ENCODE measurements around the gene DNAJC6. TPM values are rescaled to one million over a fixed set of nuclear protein-coding genes. Genes with fewer than 3 reads are reported as not detected.
A peak's percentile ranks its signal among the peaks of the same experiment; 100 is the strongest.

DNAJC6 gene
- total RNA-seq, 3 donors from 2014 or later (not counting 1 experiment from before 2014, with no cell fraction given): 0.77 to 1.2 (median 0.89) TPM

DNA sequence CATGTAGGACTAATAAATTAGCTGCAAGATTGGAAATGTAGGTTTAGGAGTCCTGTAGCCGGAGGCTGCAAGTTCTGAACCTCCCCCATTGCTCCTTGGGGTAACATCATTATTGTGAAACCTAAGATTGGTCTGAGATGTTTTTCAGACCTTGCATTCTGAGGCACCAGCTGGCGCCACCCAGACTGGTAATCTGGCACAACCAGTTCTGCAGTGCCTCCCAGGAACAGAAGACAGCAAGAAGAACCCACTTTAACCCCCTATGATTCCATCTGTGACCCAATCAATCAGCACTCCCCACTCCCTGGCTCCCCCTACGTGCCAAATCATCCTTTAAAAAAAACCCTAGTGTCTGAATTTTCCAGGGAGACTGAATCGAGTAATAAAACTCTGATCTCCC lies 11.6 kb upstream of the DNAJC6 start:
- 80% methylated on average over 4 of the region's 4 CpGs for WGBS (ENCODE audit: insufficient coverage)
- Mint-ChIP-seq H3K27me3 (ENCODE audit: low read depth in 2 of 2) (peaks cover 5 to 12% of the 10 kb centered on the region in 2 donors), H3K36me3 (no peaks in the 10 kb centered on the region), H3K4me1 (no peaks in the 10 kb centered on the region), H3K27ac (no peak overlapping the region), H3K9me3 (peaks cover 0 to 2% of the 10 kb centered on the region in 2 donors), H3K4me3 (no peak overlapping the region)
- Histone ChIP-seq H3K36me3 (ENCODE audit: control insufficient read depth, insufficient read depth, low read length) (no peaks in the 10 kb centered on the region), H3K4me3 (ENCODE audit: low read length) (no peak overlapping the region), H3K9me3 (ENCODE audit: control insufficient read depth, insufficient read depth, low read length) (no peaks in the 10 kb centered on the region), H3K4me1 (ENCODE audit: control insufficient read depth, insufficient read depth, low read length) (no peaks in the 10 kb centered on the region), H3K27me3 (ENCODE audit: control insufficient read depth, insufficient read depth, low read length) (no peaks in the 10 kb centered on the region), H3K27ac (ENCODE audit: low read length) (no peak overlapping the region)
- TF ChIP-seq, protein P1, sequence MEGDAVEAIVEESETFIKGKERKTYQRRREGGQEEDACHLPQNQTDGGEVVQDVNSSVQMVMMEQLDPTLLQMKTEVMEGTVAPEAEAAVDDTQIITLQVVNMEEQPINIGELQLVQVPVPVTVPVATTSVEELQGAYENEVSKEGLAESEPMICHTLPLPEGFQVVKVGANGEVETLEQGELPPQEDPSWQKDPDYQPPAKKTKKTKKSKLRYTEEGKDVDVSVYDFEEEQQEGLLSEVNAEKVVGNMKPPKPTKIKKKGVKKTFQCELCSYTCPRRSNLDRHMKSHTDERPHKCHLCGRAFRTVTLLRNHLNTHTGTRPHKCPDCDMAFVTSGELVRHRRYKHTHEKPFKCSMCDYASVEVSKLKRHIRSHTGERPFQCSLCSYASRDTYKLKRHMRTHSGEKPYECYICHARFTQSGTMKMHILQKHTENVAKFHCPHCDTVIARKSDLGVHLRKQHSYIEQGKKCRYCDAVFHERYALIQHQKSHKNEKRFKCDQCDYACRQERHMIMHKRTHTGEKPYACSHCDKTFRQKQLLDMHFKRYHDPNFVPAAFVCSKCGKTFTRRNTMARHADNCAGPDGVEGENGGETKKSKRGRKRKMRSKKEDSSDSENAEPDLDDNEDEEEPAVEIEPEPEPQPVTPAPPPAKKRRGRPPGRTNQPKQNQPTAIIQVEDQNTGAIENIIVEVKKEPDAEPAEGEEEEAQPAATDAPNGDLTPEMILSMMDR (IDR thresholded peaks at IDR 0.05): no peak
- intact Hi-C loops (cut with micrococcal nuclease): no loop called here
- ATAC-seq: no peak
- DNase-seq: no peak

DNA sequence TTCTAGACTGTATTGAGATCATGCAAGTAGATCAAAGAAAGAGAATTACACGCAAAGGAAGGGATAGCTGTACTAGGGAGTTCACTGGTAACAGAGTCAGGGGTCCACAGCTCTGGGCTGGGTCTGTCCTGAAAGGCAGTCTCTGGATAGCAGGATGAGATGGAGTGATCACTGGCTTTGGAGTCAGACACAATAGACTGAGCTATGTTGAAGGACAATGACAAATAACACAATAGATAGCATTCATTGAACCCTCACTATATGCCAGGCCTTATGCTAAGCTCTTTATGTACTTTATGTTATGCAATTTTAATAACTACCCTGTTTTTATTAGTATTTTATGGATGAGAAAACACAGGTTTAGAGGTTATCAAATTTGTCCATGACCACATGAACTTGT lies 10.0 kb upstream of the DNAJC6 start:
- 0% methylated on average over 1 of the region's 1 CpG for WGBS (ENCODE audit: insufficient coverage)

DNA sequence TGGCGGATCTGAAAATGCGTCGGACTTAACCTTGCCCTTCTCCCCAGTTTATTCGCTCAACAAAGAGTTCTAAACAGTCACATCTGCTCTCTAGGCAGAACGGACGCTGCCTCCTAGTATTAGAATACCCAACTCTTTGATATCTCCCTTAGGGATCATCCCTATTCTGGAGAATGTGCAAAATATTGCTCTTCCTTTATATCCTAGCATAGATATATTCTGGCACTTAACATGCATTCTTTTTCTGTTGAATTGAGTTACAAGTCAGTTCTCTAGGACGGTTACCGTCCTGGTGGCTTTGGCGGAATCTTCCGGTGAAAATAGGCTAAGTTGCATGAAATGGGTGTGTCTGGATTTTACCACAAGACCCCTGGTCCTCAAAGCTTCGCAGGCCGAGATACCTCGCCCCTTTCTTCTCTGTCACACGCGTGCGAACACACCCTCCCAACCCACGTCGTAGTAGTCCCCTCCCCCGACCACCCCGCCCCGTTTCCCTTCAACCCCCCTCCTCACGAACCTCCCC lies 501 bp upstream of the DNAJC6 start:
- Histone ChIP-seq H3K27me3 (ENCODE audit: control insufficient read depth, insufficient read depth, low read length) (peaks cover 19% of the 10 kb centered on the region), H3K4me1 (ENCODE audit: control insufficient read depth, insufficient read depth, low read length) (peaks cover 3% of the 10 kb centered on the region), H3K4me3 (ENCODE audit: low read length) (no peak overlapping the region), H3K9me3 (ENCODE audit: control insufficient read depth, insufficient read depth, low read length) (no peaks in the 10 kb centered on the region), H3K27ac (ENCODE audit: low read length) (no peak overlapping the region), H3K36me3 (ENCODE audit: control insufficient read depth, insufficient read depth, low read length) (no peaks in the 10 kb centered on the region)
- no peaks in the 10 kb centered on the region for H3K36me3 Mint-ChIP-seq
- no peak overlapping the region for H3K4me3 Mint-ChIP-seq
- peaks cover 4 to 6% of the 10 kb centered on the region in 2 donors for H3K4me1 Mint-ChIP-seq
- 32% methylated on average over 19 of the region's 22 CpGs for WGBS (ENCODE audit: insufficient coverage)
- peaks cover 41 to 52% of the 10 kb centered on the region in 2 donors for H3K27me3 Mint-ChIP-seq (ENCODE audit: low read depth in 2 of 2)
- ATAC-seq: no peak
- TF ChIP-seq, protein P1 (IDR thresholded peaks at IDR 0.05): no peak
- no peak overlapping the region for H3K27ac Mint-ChIP-seq
- DNase-seq: no peak
- peaks cover 0 to 2% of the 10 kb centered on the region in 2 donors for H3K9me3 Mint-ChIP-seq
- intact Hi-C loops (cut with micrococcal nuclease): no loop called here

More for the DNA sequence above, 10.0 kb upstream of the DNAJC6 start:
- Mint-ChIP-seq H3K4me1 (no peaks in the 10 kb centered on the region), H3K36me3 (no peaks in the 10 kb centered on the region), H3K27ac (no peak overlapping the region), H3K9me3 (peaks cover 0 to 2% of the 10 kb centered on the region in 2 donors), H3K4me3 (no peak overlapping the region), H3K27me3 (ENCODE audit: low read depth in 2 of 2) (peaks cover 7 to 12% of the 10 kb centered on the region in 2 donors)
- no peaks in the 10 kb centered on the region for H3K4me1 ChIP-seq (ENCODE audit: control insufficient read depth, insufficient read depth, low read length)
- no peaks in the 10 kb centered on the region for H3K27me3 ChIP-seq (ENCODE audit: control insufficient read depth, insufficient read depth, low read length)
- TF ChIP-seq, protein P1 (IDR thresholded peaks at IDR 0.05): no peak
- DNase-seq (no peak), ATAC-seq (no peak)
- intact Hi-C loops (cut with micrococcal nuclease): no loop called here
- H3K9me3 ChIP-seq (ENCODE audit: control insufficient read depth, insufficient read depth, low read length): no peaks in the 10 kb centered on the region
- H3K4me3 ChIP-seq (ENCODE audit: low read length): no peak overlapping the region
- H3K36me3 ChIP-seq (ENCODE audit: control insufficient read depth, insufficient read depth, low read length): no peaks in the 10 kb centered on the region
- no peak overlapping the region for H3K27ac ChIP-seq (ENCODE audit: low read length)

DNA sequence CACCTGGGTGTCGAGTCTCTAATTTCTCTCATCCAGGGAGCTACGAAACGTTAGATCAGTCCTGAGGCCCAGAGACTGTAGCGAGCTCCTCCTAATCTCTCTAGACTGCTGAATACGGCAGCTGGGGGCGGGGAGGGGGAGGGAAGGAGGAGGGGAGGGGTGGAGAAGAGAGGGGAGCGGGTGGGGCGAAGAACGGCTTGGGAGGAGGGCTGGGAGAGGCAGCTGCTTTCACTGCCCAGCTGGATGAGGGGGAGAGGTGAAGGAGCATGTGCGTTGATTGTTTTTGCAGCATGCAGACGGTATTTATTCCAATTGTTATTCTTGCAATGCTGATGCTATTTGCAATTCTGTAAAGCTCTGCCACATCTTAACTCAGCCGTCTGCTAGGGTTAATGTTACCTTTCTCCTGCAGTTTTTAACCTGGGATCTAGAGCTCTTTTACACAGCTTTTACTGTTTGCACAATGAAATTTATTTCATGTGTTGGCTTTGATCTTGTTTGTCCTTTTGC lies 790 bp downstream of the DNAJC6 start:
- peaks cover 3% of the 10 kb centered on the region for H3K4me1 ChIP-seq (ENCODE audit: control insufficient read depth, insufficient read depth, low read length)
- no peaks in the 10 kb centered on the region for H3K36me3 ChIP-seq (ENCODE audit: control insufficient read depth, insufficient read depth, low read length)
- no peak overlapping the region for H3K4me3 ChIP-seq (ENCODE audit: low read length)
- intact Hi-C loops (cut with micrococcal nuclease): no loop called here
- Mint-ChIP-seq H3K27ac (no peak overlapping the region), H3K36me3 (no peaks in the 10 kb centered on the region), H3K4me3 (peak overlapping the region; percentile 2), H3K4me1 (peaks cover 4 to 6% of the 10 kb centered on the region in 2 donors), H3K27me3 (ENCODE audit: low read depth in 2 of 2) (peaks cover 41 to 51% of the 10 kb centered on the region in 2 donors), H3K9me3 (peaks cover 0 to 2% of the 10 kb centered on the region in 2 donors)
- H3K27me3 ChIP-seq (ENCODE audit: control insufficient read depth, insufficient read depth, low read length): peaks cover 19% of the 10 kb centered on the region
- ATAC-seq: peak in 1 of 3 donors; percentile 7
- no peak overlapping the region for H3K27ac ChIP-seq (ENCODE audit: low read length)
- no peak for DNase-seq
- TF ChIP-seq, protein P1 (IDR thresholded peaks at IDR 0.05): no peak
- H3K9me3 ChIP-seq (ENCODE audit: control insufficient read depth, insufficient read depth, low read length): no peaks in the 10 kb centered on the region
- WGBS (ENCODE audit: insufficient coverage): 16% methylated on average over 12 of the region's 12 CpGs

Data from natural killer cell (primary cell).